HepG2 (cell line): ENCODE results near the gene DUXA. TPM values are rescaled to one million over a fixed set of nuclear protein-coding genes. Genes with fewer than 3 reads are reported as not detected.
A peak's percentile ranks its signal among the peaks of the same experiment; 100 is the strongest.

Source experiments
- ELF3 ChIP-seq: IDR thresholded peaks from 2 replicates; pipeline ENCODE4 v1.6.1; 2016; ENCODE audit warnings: missing genetic modification reagents, missing compliant biosample characterization
- FIP1L1 ChIP-seq: fragments of 200-400 bp; formaldehyde crosslinking; IDR thresholded peaks from 2 replicates; pipeline ENCODE4 v1.6.1; 2018; ENCODE audit warnings: low read depth, mild to moderate bottlenecking, low read length, moderate library complexity, borderline replicate concordance; ENCODE audit not compliant: insufficient read depth
- FOXM1 ChIP-seq: sonication (generic); formaldehyde crosslinking; IDR thresholded peaks from 2 replicates; pipeline ENCODE4 v1.5.0; 2020; ENCODE audit warnings: missing genetic modification reagents
- GRHL1 ChIP-seq: sonication (generic); formaldehyde crosslinking; conservative IDR thresholded peaks from 2 replicates; pipeline ENCODE4 v1.8.0; 2022; ENCODE audit warnings: missing genetic modification reagents
- KLF16 ChIP-seq, 2 experiments: sonication (generic) in 1 of 2; formaldehyde crosslinking in 1 of 2; IDR thresholded peaks; 2 replicates each; pipeline versions ENCODE4 v1.6.1 to v1.8.0; 2016 to 2023; ENCODE audit warnings: missing genetic modification reagents in 2 of 2, missing compliant biosample characterization in 1 of 2
- LRRFIP1 ChIP-seq: sonication (generic); formaldehyde crosslinking; conservative IDR thresholded peaks from 2 replicates; pipeline ENCODE4 v1.4.0; 2020; ENCODE audit warnings: missing genetic modification reagents
- PRPF4 ChIP-seq: fragments of 200-400 bp; formaldehyde crosslinking; IDR thresholded peaks from 2 replicates; pipeline ENCODE4 v1.6.1; 2016; ENCODE audit warnings: low read length, low read depth; ENCODE audit not compliant: poor library complexity, severe bottlenecking
- TBP ChIP-seq: sonication (generic); formaldehyde crosslinking; IDR thresholded peaks from 2 replicates; pipeline ENCODE4 v1.5.0; 2020; ENCODE audit warnings: missing genetic modification reagents
- ZNF232 ChIP-seq: sonication (generic); formaldehyde crosslinking; IDR thresholded peaks from 2 replicates; pipeline ENCODE4 v1.4.0; 2020; ENCODE audit warnings: missing genetic modification reagents, borderline replicate concordance
- ZNF3 ChIP-seq: IDR thresholded peaks from 2 replicates; pipeline ENCODE4 v1.7.0; 2017; ENCODE audit warnings: inconsistent platforms
- ZNF333 ChIP-seq: sonication (generic); formaldehyde crosslinking; IDR thresholded peaks from 2 replicates; pipeline ENCODE4 v1.4.0; 2020; ENCODE audit warnings: mild to moderate bottlenecking, missing genetic modification reagents, borderline replicate concordance
- ZNF564 ChIP-seq: sonication (generic); formaldehyde crosslinking; IDR thresholded peaks from 2 replicates; pipeline ENCODE4 v1.8.1; 2023; ENCODE audit warnings: mild to moderate bottlenecking, missing genetic modification reagents
- ZNF7 ChIP-seq: IDR thresholded peaks from 2 replicates; pipeline ENCODE4 v1.6.1; 2016; ENCODE audit warnings: missing biosample characterization, missing genetic modification reagents
- ZNF710 ChIP-seq: sonication (generic); formaldehyde crosslinking; IDR thresholded peaks from 2 replicates; pipeline ENCODE4 v1.5.0; 2020; ENCODE audit warnings: mild to moderate bottlenecking, missing genetic modification reagents, borderline replicate concordance
- polyA plus RNA-seq, 8 experiments: library from polyadenylated mRNA; depleted of rRNA in 3 of 8; stranded (reverse) in 7 of 8; unstranded in 1 of 8; fragments of >200 nt; fragmentation: Illumina TruSeq in 4 of 8; extraction: Trizol in 4 of 8; gene quantifications; 2 replicates each; pipeline versions ENCODE4 v1.2.1 to v1.2.3, GENCODE V29; 2011 to 2016; ENCODE audit warnings: low read depth in 4 of 8, missing spikeins in 1 of 8, mixed read lengths in 1 of 8; ENCODE audit not compliant: insufficient read depth in 1 of 8
- total RNA-seq, 5 experiments: library from RNA; depleted of rRNA; stranded (reverse); fragments of >200 nt; fragmentation: Illumina TruSeq; extraction: Trizol; gene quantifications; 2 replicates each; pipeline ENCODE4 v1.2.3, GENCODE V29; 2016; ENCODE audit warnings: low read depth in 1 of 5
- TF ChIP-seq, protein P1 (sequence below): sonication (generic); formaldehyde crosslinking; IDR thresholded peaks from 2 replicates; pipeline ENCODE4 v1.5.1; 2020; ENCODE audit warnings: missing genetic modification reagents, mild to moderate bottlenecking, borderline replicate concordance
- TF ChIP-seq, protein P2 (sequence below): IDR thresholded peaks from 2 replicates; pipeline ENCODE4 v1.6.1; 2016; ENCODE audit warnings: missing genetic modification reagents, missing compliant biosample characterization

Gene DUXA
- total and polyA plus RNA-seq, 2 of the 13 experiments (the other 11 are each of a cell fraction or from before 2014, with no cell fraction given) = not detected

GRCh38 chr19:57191141-57192076 lies 24.1 kb upstream of the DUXA start, which contains the start of gene ZNF264 (continued):
- TF ChIP-seq, protein P1, sequence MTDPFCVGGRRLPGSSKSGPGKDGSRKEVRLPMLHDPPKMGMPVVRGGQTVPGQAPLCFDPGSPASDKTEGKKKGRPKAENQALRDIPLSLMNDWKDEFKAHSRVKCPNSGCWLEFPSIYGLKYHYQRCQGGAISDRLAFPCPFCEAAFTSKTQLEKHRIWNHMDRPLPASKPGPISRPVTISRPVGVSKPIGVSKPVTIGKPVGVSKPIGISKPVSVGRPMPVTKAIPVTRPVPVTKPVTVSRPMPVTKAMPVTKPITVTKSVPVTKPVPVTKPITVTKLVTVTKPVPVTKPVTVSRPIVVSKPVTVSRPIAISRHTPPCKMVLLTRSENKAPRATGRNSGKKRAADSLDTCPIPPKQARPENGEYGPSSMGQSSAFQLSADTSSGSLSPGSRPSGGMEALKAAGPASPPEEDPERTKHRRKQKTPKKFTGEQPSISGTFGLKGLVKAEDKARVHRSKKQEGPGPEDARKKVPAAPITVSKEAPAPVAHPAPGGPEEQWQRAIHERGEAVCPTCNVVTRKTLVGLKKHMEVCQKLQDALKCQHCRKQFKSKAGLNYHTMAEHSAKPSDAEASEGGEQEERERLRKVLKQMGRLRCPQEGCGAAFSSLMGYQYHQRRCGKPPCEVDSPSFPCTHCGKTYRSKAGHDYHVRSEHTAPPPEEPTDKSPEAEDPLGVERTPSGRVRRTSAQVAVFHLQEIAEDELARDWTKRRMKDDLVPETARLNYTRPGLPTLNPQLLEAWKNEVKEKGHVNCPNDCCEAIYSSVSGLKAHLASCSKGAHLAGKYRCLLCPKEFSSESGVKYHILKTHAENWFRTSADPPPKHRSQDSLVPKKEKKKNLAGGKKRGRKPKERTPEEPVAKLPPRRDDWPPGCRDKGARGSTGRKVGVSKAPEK (CRISPR knock-in tag) = no peak
- TF ChIP-seq LRRFIP1 (CRISPR knock-in tag) (no peak), PRPF4 (no peak), ZNF3 (CRISPR knock-in tag) (no peak), KLF16 (CRISPR knock-in tag; IDR thresholded peaks at IDR 0.05) (peak in 1 of 2 experiments; percentile 28; a peak in 1 of 4 replicates), TBP (no peak), ZNF333 (CRISPR knock-in tag) (peak; percentile 56; the same call in 1 of the 2 replicates), FIP1L1 (no peak), ZNF232 (CRISPR knock-in tag) (0 out of 2 replicates have a peak, but pooled peaks have one; percentile 13), ELF3 (CRISPR knock-in tag) (peak; percentile 72), GRHL1 (no peak), ZNF710 (CRISPR knock-in tag) (peak; percentile 67; the same call in 1 of the 2 replicates), ZNF7 (CRISPR knock-in tag) (no peak), ZNF564 (peak; percentile 52; the same call in 1 of the 2 replicates), FOXM1 (CRISPR knock-in tag) (no peak)
- TF ChIP-seq, protein P2, sequence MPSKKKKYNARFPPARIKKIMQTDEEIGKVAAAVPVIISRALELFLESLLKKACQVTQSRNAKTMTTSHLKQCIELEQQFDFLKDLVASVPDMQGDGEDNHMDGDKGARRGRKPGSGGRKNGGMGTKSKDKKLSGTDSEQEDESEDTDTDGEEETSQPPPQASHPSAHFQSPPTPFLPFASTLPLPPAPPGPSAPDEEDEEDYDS (CRISPR knock-in tag) = 0 out of 2 replicates have a peak, but pooled peaks have one; percentile 37
